ENCODE data around the gene MIER1.

The MIER1 gene

GRCh38 chr1:67009792-67010191 lies 85.0 kb downstream of the MIER1 start:
- H3K36me3 ChIP-seq (ENCODE audit: control insufficient read depth, insufficient read depth, low read length), result no peaks in the 10 kb centered on the region
- H3K4me2 ChIP-seq (ENCODE audit: low read length), result no peak overlapping the region
- no peak for TF ChIP-seq CTCF (IDR thresholded peaks at IDR 0.05)

DNA sequence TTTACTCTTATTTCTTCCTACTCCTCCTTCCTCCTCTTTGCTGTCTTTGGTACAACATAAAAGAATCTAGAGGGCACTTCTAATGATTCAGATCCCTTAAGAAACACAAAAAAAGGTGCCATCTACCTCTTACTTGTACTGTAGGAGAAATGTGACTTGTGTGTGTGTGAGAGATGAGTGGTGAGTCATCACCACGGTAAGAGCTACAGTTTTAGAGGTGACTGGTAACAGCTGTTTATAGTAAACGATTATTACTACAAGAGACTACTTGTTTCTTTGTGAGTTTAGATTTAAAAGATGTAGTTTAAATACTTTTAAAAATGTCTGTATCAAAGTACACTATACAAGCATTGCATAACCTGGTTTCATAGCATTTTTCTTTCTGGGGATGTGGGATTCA lies 88.8 kb downstream of the MIER1 start:
- Histone ChIP-seq H2AFZ (no peak overlapping the region), H3K9me3 (ENCODE audit: control insufficient read depth, low read length) (no peaks in the 10 kb centered on the region), H3K27me3 (ENCODE audit: control insufficient read depth, insufficient read depth, low read length) (no peaks in the 10 kb centered on the region), H3K36me3 (ENCODE audit: control insufficient read depth, insufficient read depth, low read length) (no peaks in the 10 kb centered on the region), H3K4me1 (no peaks in the 10 kb centered on the region), H3K4me3 (ENCODE audit: low read depth, low read length) (no peak overlapping the region), H3K4me2 (ENCODE audit: low read length) (no peak overlapping the region), H3K9ac (no peak overlapping the region), H3K27ac (no peak overlapping the region), H3K79me2 (no peaks in the 10 kb centered on the region)
- no peak for TF ChIP-seq CTCF (IDR thresholded peaks at IDR 0.05)

More at GRCh38 chr1:67009792-67010191, 85.0 kb downstream of the MIER1 start:
- Histone ChIP-seq H3K9ac (no peak overlapping the region), H3K27ac (no peak overlapping the region), H3K79me2 (no peaks in the 10 kb centered on the region), H3K4me1 (no peaks in the 10 kb centered on the region), H3K9me3 (ENCODE audit: control insufficient read depth, low read length) (no peaks in the 10 kb centered on the region), H3K27me3 (ENCODE audit: control insufficient read depth, insufficient read depth, low read length) (no peaks in the 10 kb centered on the region), H3K4me3 (ENCODE audit: low read depth, low read length) (no peak overlapping the region), H2AFZ (no peak overlapping the region)

DNA sequence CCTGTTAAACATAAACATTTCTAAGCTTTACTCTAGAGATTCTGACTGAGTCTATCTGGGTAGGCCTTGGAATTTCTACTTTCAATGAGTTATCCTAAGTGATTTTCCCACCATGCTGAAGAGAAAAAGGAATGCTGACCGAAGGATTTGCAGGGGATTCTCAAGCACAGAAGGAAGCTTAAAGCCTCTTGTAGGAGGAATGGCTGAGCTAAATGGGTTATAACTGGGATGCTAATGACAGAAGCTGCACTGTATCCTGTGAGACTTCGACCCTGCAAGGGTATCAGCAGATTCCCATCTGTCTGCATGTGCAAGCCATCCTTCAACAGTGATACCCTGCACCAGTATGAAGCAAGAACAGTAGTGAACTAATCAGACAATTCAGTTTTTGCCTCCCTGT lies 93.8 kb downstream of the MIER1 start:
- TF ChIP-seq CTCF (IDR thresholded peaks at IDR 0.05), result no peak

DNA sequence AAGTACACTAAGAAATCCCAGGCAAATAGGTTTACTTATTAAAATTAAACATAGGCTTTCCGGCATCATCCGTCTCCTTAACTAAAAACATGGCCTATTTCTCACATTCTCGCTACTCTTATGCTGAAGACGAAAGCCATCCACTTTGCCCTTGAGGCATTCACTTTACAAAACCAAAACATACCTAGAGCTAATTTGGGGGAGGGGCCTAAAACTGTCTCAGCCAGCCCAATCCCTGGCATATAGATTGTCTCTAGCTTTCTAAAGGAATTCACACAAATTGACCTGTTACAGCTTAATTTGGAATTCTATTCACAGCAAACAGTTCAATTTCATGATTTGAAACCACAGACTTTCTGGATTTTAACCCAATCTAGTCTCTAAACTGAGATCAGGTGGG lies 94.3 kb downstream of the MIER1 start:
- Histone ChIP-seq H3K9me3 (ENCODE audit: control insufficient read depth, low read length) (no peaks in the 10 kb centered on the region), H3K27me3 (ENCODE audit: control insufficient read depth, insufficient read depth, low read length) (no peaks in the 10 kb centered on the region), H3K4me1 (no peaks in the 10 kb centered on the region), H2AFZ (no peak overlapping the region), H3K4me3 (ENCODE audit: low read depth, low read length) (no peak overlapping the region), H3K9ac (no peak overlapping the region), H3K36me3 (ENCODE audit: control insufficient read depth, insufficient read depth, low read length) (no peaks in the 10 kb centered on the region), H3K27ac (no peak overlapping the region), H3K4me2 (ENCODE audit: low read length) (no peak overlapping the region), H3K79me2 (no peaks in the 10 kb centered on the region)
- no peak for TF ChIP-seq CTCF (IDR thresholded peaks at IDR 0.05)

More for the DNA sequence above, 93.8 kb downstream of the MIER1 start:
- H3K9me3 ChIP-seq (ENCODE audit: control insufficient read depth, low read length), result no peaks in the 10 kb centered on the region
- no peaks in the 10 kb centered on the region for H3K36me3 ChIP-seq (ENCODE audit: control insufficient read depth, insufficient read depth, low read length)
- H3K4me1 ChIP-seq, result no peaks in the 10 kb centered on the region
- H3K79me2 ChIP-seq, result no peaks in the 10 kb centered on the region
- H3K27ac ChIP-seq, result no peak overlapping the region
- H2AFZ ChIP-seq, result no peak overlapping the region
- H3K4me2 ChIP-seq (ENCODE audit: low read length), result no peak overlapping the region
- H3K27me3 ChIP-seq (ENCODE audit: control insufficient read depth, insufficient read depth, low read length), result no peaks in the 10 kb centered on the region
- H3K9ac ChIP-seq, result no peak overlapping the region
- H3K4me3 ChIP-seq (ENCODE audit: low read depth, low read length), result no peak overlapping the region

DNA sequence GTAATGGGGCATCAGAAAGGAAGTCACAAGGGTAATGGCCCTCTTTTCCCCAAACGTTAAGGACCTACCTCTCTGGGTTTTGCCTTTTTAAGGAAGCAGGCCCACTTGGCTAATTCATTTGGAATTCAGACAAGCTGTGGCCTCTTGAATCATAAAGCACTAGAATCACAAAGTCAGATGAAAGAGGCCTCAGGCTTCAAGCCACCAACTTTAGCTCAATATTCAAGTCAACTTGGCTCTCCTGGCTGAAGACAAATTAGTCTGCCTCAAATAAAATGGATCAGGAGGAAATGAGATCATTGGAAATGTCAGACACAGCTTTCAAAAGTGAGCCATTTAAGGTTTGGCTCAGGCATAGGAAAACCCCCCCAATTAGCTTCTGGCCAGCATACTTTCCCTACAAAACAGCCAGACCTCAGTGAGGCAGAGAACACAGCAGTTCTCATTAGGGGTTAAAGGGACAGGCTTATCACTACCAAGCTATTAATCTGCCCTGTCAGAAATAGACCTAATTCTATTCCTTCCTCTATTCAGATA lies 94.9 kb downstream of the MIER1 start:
- Histone ChIP-seq H3K4me3 (ENCODE audit: low read depth, low read length) (no peak overlapping the region), H2AFZ (no peak overlapping the region), H3K79me2 (no peaks in the 10 kb centered on the region), H3K4me1 (no peaks in the 10 kb centered on the region), H3K9ac (no peak overlapping the region), H3K4me2 (ENCODE audit: low read length) (no peak overlapping the region), H3K9me3 (ENCODE audit: control insufficient read depth, low read length) (no peaks in the 10 kb centered on the region), H3K27me3 (ENCODE audit: control insufficient read depth, insufficient read depth, low read length) (no peaks in the 10 kb centered on the region), H3K36me3 (ENCODE audit: control insufficient read depth, insufficient read depth, low read length) (no peaks in the 10 kb centered on the region), H3K27ac (no peak overlapping the region)
- TF ChIP-seq CTCF (IDR thresholded peaks at IDR 0.05), result no peak
